LoVo (cell line): ENCODE measurements around the gene HIVEP1.

Experiments used
- DNase-seq: peaks from one replicate; pipeline ENCODE4 v3.0.0-alpha.2; 2016; ENCODE audit warnings: low spot score

Gene HIVEP1

GRCh38 chr6:12012038-12012557 lies at the start of gene HIVEP1:
HIVEP1 (plus strand) TSS chr6:12012312; CDS start chr6:12015629, 3,317 bp downstream.
- DNase-seq = no peak

GRCh38 chr6:11963756-11964500 lies 48.2 kb upstream of the HIVEP1 start:
- DNase-seq = no peak

GRCh38 chr6:11964729-11965335 lies 47.3 kb upstream of the HIVEP1 start:
- DNase-seq = no peak

GRCh38 chr6:11965499-11965898 lies 46.6 kb upstream of the HIVEP1 start:
- no peak for DNase-seq

GRCh38 chr6:11968241-11968806 lies 43.8 kb upstream of the HIVEP1 start:
- no peak for DNase-seq

GRCh38 chr6:11969092-11969491 lies 43.0 kb upstream of the HIVEP1 start:
- no peak for DNase-seq

- no peak for DNase-seq
Observed at GRCh38 chr6:11970114-11970513, 42.0 kb upstream of the HIVEP1 start.

GRCh38 chr6:11971154-11971553 lies 41.0 kb upstream of the HIVEP1 start:
- no peak for DNase-seq

- no peak for DNase-seq
Observed at GRCh38 chr6:11972270-11972669, 39.8 kb upstream of the HIVEP1 start.

GRCh38 chr6:11972806-11973205 lies 39.3 kb upstream of the HIVEP1 start:
- DNase-seq = no peak

GRCh38 chr6:11973238-11973637 lies 38.9 kb upstream of the HIVEP1 start:
- DNase-seq = no peak

- DNase-seq = no peak
Observed at GRCh38 chr6:11974089-11974488, 38.0 kb upstream of the HIVEP1 start.

GRCh38 chr6:11975353-11975977 lies 36.6 kb upstream of the HIVEP1 start:
- no peak for DNase-seq

GRCh38 chr6:11976489-11976888 lies 35.6 kb upstream of the HIVEP1 start:
- no peak for DNase-seq

- DNase-seq = no peak
Observed at GRCh38 chr6:11977193-11977592, 34.9 kb upstream of the HIVEP1 start.

GRCh38 chr6:11977738-11978137 lies 34.4 kb upstream of the HIVEP1 start:
- DNase-seq = no peak

GRCh38 chr6:11978169-11978987 lies 33.7 kb upstream of the HIVEP1 start:
- DNase-seq = no peak

- no peak for DNase-seq
Observed at GRCh38 chr6:11979866-11980265, 32.2 kb upstream of the HIVEP1 start.

- no peak for DNase-seq
Observed at GRCh38 chr6:11983306-11983705, 28.8 kb upstream of the HIVEP1 start.

- DNase-seq = no peak
Observed at GRCh38 chr6:11987386-11987785, 24.7 kb upstream of the HIVEP1 start.

GRCh38 chr6:11989386-11989785 lies 22.7 kb upstream of the HIVEP1 start:
- no peak for DNase-seq

GRCh38 chr6:11992086-11992485 lies 20.0 kb upstream of the HIVEP1 start:
- no peak for DNase-seq
